Glutamatergic neuron (in vitro differentiated cells): Measurements from ENCODE around the gene DNMT3L. TPM values are rescaled to one million over a fixed set of nuclear protein-coding genes. Genes with fewer than 3 reads are reported as not detected.

Experiments used
- DNase-seq: peaks from one replicate; pipeline ENCODE4 v3.0.0; 2022
- H3K27ac Mint-ChIP-seq: one replicate; pipeline ENCODE4 v1.8.0; 2020; ENCODE audit warnings: mild to moderate bottlenecking, mixed read lengths, inconsistent platforms; ENCODE audit not compliant: unreplicated experiment
- H3K27me3 Mint-ChIP-seq: one replicate; pipeline ENCODE4 v1.8.0; 2020; ENCODE audit warnings: mild to moderate bottlenecking, moderate library complexity, mixed read lengths, inconsistent platforms; ENCODE audit not compliant: unreplicated experiment
- H3K36me3 Mint-ChIP-seq: one replicate; pipeline ENCODE4 v1.8.0; 2020; ENCODE audit warnings: mild to moderate bottlenecking, mixed read lengths, inconsistent platforms; ENCODE audit not compliant: unreplicated experiment
- H3K4me1 Mint-ChIP-seq: one replicate; pipeline ENCODE4 v1.8.0; 2020; ENCODE audit warnings: mild to moderate bottlenecking, low read depth, mixed read lengths, inconsistent platforms; ENCODE audit not compliant: unreplicated experiment
- H3K4me3 Mint-ChIP-seq: one replicate; pipeline ENCODE4 v1.8.0; 2020; ENCODE audit warnings: mild to moderate bottlenecking, mixed read lengths, inconsistent platforms; ENCODE audit not compliant: unreplicated experiment
- H3K9me3 Mint-ChIP-seq: one replicate; pipeline ENCODE4 v1.8.0; 2020; ENCODE audit warnings: mild to moderate bottlenecking, moderate library complexity, mixed read lengths, inconsistent platforms; ENCODE audit not compliant: unreplicated experiment
- CTCF ChIP-seq: fragments of 200-600 bp; sonication (generic); IDR thresholded peaks from one replicate; pipeline ENCODE4 v1.5.0; 2021; ENCODE audit not compliant: partially characterized antibody, unreplicated experiment
- total RNA-seq: library from RNA; stranded (reverse); fragmentation: NEBNext Ultra II Directional; extraction: Animal tissue kit (Norgen Biotek cat#: 25700); gene quantifications from one replicate; pipeline ENCODE4 v1.2.1, GENCODE V29; 2021; ENCODE audit not compliant: unreplicated experiment

Gene DNMT3L
- total RNA-seq, 1 donor from 2014 or later, result not detected

- no peak for DNase-seq
- no peak overlapping the region for H3K27ac Mint-ChIP-seq
- H3K4me3 Mint-ChIP-seq, result no peak overlapping the region
- H3K9me3 Mint-ChIP-seq, result peaks cover 2% of the 10 kb centered on the region
- TF ChIP-seq CTCF, result no peak
- H3K27me3 Mint-ChIP-seq, result no peaks in the 10 kb centered on the region
- peaks cover 14% of the 10 kb centered on the region for H3K36me3 Mint-ChIP-seq
- H3K4me1 Mint-ChIP-seq, result peaks cover 3% of the 10 kb centered on the region
Measured at GRCh38 chr21:44260066-44260465, 1.6 kb downstream of the DNMT3L start.

DNA sequence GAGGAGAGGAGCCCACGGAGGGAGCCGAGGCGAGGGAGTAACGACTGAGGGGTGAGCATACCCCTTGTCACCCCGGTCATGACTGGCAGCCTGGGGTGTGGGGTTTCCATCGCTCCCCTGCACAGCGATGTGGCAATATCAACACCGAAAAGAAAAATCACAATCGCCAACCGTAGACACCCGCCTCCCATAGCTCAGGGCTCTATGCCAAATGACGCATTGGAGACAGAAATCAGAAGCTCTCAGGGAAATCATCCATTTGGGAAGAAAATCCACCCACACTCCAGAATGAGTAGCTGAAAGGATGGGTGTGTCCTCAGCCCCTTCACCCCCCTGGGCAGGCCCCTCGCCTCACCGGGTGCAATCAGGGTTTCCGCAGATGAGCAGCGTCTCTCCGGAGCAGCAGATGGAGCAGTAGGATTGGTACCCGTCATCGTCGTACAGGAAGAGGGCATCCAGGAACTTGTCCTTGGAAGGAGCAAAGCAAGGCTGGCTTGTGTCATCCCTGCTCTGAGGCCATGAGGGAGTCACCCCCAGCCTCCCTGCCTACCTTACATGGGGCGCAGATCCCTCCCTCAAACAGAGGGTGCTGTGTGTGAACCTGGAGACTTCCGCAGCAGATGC, 2.5 kb downstream of the DNMT3L start:
- Mint-ChIP-seq H3K4me3 (no peak overlapping the region), H3K27me3 (no peaks in the 10 kb centered on the region), H3K9me3 (peaks cover 2% of the 10 kb centered on the region), H3K4me1 (peaks cover 3% of the 10 kb centered on the region), H3K27ac (no peak overlapping the region), H3K36me3 (peaks cover 14% of the 10 kb centered on the region)
- DNase-seq, result peak; percentile 1
- no peak for TF ChIP-seq CTCF

GRCh38 chr21:44258056-44258725, 3.5 kb downstream of the DNMT3L start:
- no peak for TF ChIP-seq CTCF
- Mint-ChIP-seq H3K4me3 (no peak overlapping the region), H3K36me3 (peaks cover 14% of the 10 kb centered on the region), H3K27me3 (no peaks in the 10 kb centered on the region), H3K4me1 (no peaks in the 10 kb centered on the region), H3K27ac (no peak overlapping the region), H3K9me3 (peaks cover 2% of the 10 kb centered on the region)
- peak; percentile 10 for DNase-seq

DNA sequence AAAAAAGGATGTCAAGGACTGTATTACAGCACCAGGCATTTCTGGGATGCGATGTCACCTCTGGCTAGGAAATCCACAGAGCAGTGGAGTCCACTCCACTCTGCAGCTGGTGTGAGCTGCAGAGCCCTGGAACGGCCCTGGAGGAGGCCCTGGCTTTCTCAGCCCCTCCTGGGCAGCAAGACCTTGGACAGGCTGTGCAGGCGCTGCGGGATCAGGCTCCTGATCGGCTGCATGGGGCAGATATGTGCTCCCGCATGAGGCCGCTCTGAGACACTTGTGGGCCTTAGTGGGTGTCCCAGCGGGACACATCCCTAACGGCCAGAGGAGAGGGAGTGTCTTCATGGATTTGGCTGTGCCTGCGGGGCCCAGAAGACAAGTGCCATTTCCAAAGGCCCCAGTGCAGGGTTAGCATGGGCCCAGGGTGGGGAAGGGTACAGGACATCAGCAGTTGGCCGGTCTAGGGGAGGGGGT, 6.2 kb downstream of the DNMT3L start:
- H3K9me3 Mint-ChIP-seq, result peaks cover 2% of the 10 kb centered on the region
- TF ChIP-seq CTCF, result no peak
- H3K27me3 Mint-ChIP-seq, result no peaks in the 10 kb centered on the region
- no peaks in the 10 kb centered on the region for H3K4me1 Mint-ChIP-seq
- H3K27ac Mint-ChIP-seq, result no peak overlapping the region
- H3K36me3 Mint-ChIP-seq, result peaks cover 14% of the 10 kb centered on the region
- DNase-seq, result peak; percentile 18
- H3K4me3 Mint-ChIP-seq, result no peak overlapping the region
